Measurements from ENCODE around the gene DUSP14.

Gene DUSP14

DNA sequence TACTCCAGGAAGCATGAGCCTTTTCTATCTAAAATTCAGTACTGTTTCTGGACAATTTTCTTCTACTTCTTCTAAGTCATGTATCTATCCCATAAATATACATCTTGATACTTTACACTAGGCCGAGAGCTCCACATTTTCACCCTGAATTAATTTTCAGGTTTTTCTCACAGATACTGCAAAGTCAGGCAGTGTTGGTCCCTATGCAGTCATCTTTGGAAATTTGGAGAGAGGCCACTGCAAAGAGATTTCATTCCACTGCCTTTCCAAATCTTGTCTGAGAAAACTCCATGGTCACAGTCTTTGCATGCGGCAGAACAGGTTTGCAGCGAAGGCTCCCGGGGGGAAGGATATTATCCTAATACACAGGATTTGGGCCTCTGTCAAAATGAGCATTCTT is 28.2 kb downstream of the DUSP14 start:
- DNase-seq: no peak

DNA sequence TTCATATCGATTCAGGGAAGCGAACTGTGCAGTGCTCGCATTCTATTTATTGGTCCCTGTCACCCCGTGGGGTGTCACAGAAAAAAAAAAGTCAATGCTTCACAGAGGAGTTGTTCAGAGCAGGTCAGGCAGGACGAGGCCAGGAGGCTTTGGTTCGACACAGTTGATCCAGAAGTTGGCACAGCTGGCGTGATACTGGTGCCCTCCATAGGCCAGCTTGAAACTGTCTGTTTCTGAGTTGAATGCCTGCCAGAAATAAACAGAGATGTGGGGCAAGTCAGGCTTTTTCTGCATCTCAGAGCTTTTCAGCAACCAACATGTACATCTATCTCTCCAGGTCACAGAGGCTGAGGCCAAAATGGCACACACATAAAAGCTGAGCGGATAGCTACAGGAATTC is 29.1 kb downstream of the DUSP14 start:
- DNase-seq: no peak

DNA sequence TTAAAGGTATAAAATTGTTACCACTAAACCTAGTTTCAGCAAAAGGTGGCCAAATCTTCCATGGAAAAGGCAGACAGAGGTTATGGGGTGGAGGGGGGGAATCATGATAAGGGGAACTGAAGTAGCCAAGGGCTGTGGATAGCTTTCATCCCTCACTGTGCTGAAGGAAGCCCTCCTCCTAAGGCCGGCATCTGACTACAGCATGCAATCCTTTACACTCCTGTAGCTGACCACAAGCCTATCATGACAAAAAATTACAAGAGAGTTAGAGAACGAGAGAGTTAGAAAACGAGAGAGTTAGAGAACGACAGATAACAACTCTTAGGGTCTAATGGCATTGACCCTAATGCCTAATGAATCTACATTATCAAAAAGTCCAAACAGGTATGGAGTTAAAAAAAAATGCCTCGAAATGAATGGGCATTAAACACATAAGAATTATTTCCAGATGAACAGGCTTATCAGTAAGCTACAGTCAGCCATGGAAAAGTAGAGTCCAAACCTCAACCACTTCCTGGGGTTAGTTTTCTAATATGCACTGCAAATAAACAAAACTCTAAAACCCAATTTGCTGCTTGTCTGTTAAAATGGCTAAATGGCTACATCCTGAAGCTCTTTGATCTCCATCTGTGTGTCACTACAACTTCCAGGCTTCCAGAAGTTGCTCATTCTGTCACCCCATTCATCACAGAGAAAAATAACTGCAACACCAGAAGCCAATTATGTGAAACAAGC is 29.7 kb downstream of the DUSP14 start:
- DNase-seq: no peak

- no peak for DNase-seq
Measured at GRCh38 chr17:37520174-37520573, 30.5 kb downstream of the DUSP14 start.

GRCh38 chr17:37521821-37522220 is 32.1 kb downstream of the DUSP14 start:
- DNase-seq: no peak

- no peak for DNase-seq
Measured at GRCh38 chr17:37523715-37524219, 34.1 kb downstream of the DUSP14 start.

DNA sequence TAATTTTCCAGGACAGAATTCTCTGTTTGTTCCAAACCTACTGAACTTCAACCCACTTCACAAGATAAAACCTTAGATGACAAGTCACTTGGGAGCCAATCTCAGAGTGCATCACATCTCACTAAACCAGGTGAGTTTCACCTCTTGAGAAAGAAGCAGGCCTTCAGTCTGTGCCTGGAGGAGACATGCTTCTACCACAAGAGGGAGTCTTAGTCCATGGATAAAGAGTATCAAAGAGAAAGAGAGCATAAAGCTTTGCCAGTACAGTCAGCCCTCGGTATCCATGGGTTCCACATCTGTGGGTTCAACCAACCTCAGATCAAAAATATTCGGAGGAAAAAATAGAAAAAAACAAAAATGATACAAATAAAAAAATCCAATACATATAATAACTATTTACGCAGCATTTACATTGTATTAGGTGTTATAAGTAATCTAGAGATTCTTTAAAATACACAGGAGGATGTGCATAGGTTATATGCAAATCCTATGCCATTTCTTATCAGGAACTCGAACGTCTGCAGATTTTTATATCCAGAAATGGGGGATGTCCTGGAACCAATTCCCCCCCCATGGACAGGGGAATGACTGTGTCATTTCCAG is 37.7 kb downstream of the DUSP14 start:
- DNase-seq: no peak

GRCh38 chr17:37530420-37530819 is 40.7 kb downstream of the DUSP14 start:
- DNase-seq: no peak

DNA sequence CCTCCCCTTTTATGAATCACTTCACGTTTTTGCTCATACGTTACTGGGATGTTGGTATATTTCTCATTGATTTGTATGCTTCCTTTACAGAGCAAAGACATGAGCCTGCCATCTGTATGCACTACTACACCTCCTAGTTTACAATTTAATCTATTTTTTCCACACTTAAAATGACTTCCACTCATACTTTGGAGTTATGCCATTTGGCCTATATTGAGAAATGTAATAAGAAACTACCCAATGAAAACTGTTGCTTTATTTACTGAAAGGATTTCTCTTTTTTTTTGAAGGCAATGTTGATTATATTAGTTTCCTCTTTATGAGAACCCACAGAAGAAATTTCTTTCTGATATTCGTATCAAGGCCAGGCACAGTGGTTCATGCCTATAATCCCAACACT is 43.1 kb downstream of the DUSP14 start:
- no peak for DNase-seq

DNA sequence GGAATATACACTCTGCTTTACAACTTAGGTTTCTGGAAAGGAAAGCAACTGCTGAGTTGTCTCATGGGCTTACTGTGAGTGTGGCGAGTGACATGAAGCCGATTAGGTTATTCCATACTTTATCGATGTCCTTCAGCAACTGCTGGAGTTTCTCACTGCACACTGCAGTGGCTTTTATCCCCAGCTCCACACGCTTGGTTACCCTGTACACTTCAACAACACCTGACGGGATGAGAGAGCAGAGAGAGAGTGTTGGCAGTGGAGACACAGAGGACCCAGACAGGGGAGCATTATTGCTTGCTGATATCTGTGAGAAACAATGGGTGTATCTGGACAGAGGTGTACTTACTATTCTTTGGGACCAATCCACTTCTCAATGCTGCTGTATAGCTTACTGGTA is 46.2 kb downstream of the DUSP14 start:
- no peak for DNase-seq

GRCh38 chr17:37538981-37539659 is 49.4 kb downstream of the DUSP14 start:
- no peak for DNase-seq

- no peak for DNase-seq
Measured at GRCh38 chr17:37541880-37542660, 52.4 kb downstream of the DUSP14 start.

DNA sequence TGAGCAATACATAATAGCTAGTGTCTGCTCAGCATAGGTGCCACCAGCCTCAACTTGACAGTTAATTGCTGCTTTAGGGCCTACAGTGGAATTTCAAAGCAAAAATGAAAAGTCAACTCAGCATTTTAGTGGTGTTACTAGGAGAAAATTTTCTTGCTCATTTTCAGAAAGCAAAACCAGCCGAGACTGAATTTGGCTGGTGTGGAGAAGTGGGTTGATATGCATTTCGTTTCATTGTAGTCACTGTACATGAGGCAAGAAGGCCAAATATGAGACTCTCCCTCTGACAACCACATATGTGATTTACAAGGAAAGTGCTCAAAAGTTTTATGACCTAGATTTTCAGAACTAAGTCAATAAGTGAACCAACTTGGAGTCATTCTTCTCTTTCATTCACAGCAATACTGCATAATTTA is 54.0 kb downstream of the DUSP14 start:
- DNase-seq: no peak

GRCh38 chr17:37545486-37545885 is 55.8 kb downstream of the DUSP14 start:
- no peak for DNase-seq

- no peak for DNase-seq
Measured at GRCh38 chr17:37546302-37546701, 56.6 kb downstream of the DUSP14 start.

DNA sequence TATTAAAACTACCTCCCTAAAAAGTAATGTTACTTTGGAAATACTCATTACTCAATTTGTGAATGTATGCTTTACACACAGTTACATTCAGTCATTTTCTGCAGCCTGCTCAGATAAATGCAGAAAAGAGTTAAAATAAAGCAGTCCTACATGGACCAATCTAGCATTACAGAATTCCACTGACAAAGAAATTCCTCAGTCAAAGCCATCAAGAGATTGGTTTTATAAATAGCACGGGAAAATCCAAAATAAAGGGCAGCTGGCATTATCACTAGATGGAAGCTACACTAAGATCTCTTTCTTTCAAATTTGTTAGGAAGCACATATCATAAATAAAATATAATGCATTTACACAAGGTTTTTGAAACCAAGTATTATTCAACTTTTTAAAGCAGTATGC is 58.3 kb downstream of the DUSP14 start:
- no peak for DNase-seq

DNA sequence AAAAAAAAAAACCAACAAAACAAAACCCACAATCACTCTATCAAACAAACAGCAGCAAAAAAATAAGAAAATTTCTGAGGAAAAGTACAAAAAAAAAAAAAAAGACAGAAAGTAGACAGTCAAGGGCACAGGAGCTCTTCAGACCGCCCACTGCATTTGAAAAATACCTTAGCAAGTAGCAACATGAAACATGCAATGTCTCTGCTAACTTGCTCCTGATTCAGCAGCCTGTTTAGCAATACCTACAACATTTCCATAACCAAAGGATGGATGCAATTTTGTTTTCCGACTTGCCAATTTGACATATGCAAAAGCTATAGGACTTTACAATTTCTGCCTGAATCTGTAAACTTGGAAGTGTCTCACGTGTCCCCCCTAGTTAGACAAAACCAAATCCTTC is 62.1 kb downstream of the DUSP14 start:
- DNase-seq: no peak

- no peak for DNase-seq
Measured at GRCh38 chr17:37553401-37553966, 63.8 kb downstream of the DUSP14 start.

- DNase-seq: no peak
Measured at GRCh38 chr17:37555386-37555785, 65.7 kb downstream of the DUSP14 start.

- no peak for DNase-seq
Measured at GRCh38 chr17:37557482-37557881, 67.8 kb downstream of the DUSP14 start.

DNA sequence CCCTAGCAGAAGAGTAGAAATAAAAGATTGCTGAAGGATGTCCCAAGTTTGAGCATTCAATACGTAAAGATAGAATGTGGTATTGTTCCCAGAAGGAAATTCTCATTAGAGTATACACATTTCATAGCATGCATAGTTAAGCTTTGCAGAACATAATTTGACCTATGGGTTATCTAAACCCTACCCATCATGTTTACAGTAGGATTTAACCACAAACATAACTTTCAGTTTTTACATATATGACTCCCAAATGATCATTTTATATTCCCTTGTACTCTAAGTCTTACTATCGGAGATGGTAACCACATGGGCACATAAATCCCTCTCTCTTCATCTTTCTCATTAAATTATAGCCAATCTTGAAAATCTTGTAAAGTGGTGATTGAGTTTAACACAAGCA is 68.6 kb downstream of the DUSP14 start:
- DNase-seq: no peak

- DNase-seq: no peak
Measured at GRCh38 chr17:37562016-37562745, 72.5 kb downstream of the DUSP14 start.

Measured in amniotic stem cell (primary cell).